ENCODE data around the gene FKBP7.
"Not testable (repeated sequence)": the region's sequence is repeated elsewhere in the genome, so short reads cannot be mapped to it uniquely, and the experiment has no call there.

FKBP7 gene

GRCh38 chr2:178448968-178449661 lies 29.3 kb downstream of the FKBP7 start:
- no peak for DNase-seq

DNA sequence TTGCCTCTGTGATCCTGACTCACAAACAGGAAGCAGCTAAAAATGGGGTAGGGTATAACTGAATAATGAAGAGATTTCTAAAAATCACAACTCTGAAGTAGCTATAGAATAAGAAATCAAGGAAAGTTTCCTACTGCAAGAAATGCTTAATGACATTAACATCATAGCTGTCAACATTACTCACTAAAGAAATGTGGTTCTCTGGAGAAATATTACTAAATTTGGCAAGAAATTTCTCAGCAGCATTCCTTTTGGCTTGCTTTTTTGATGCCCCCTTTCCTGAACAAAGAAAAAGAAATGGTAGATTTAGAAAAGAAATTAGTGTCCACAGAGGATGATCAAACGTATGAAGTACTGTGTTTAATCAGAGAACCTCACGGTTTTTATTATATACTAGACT lies 37.0 kb downstream of the FKBP7 start:
- DNase-seq, result no peak

- DNase-seq, result no peak
These were observed 41.7 kb downstream of the FKBP7 start for GRCh38 chr2:178436662-178437061.

GRCh38 chr2:178429336-178429735 lies 49.1 kb downstream of the FKBP7 start:
- no peak for DNase-seq

DNA sequence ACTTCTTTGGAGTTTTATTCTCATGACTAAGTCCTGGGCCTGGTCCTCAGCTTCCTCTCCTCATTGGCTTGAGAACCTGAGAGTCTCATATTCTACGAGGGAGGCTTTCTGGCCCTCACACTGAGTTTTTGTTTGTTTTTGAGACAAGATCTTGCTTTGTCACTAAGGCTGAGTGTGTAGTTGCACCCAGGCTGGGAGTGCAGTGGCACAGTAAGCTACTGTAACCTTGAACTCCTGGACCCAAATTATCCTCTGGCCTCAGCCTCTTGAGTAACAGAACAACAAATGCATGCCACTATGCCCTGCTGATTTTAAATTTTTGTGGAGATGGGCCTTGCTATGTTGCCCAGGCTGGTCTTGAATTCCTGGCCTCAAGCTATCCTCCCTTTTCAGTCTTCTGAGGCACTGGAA lies 50.0 kb downstream of the FKBP7 start:
- DNase-seq, result no peak

GRCh38 chr2:178427458-178427857 lies 50.9 kb downstream of the FKBP7 start:
- no peak for DNase-seq

DNA sequence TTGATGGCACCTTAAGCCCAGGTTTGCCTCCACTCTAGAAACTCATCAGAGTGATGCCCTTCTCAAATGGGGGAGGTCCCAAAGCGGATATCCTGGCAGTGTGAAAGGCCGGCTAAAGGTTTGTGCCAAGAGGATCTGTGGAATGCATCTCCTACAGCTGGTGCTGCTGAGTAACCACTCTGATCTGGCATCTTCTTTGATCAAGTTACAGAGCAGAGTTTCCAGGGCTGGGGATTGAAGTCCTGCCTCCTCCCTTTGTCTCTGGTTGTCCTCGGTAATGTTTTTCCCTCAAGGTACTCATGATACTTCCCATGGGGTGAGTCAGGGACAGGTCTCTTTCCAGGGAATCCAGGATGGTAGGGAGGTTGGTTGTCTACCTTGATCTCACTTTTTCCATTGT lies 52.0 kb downstream of the FKBP7 start:
- DNase-seq, result no peak

DNA sequence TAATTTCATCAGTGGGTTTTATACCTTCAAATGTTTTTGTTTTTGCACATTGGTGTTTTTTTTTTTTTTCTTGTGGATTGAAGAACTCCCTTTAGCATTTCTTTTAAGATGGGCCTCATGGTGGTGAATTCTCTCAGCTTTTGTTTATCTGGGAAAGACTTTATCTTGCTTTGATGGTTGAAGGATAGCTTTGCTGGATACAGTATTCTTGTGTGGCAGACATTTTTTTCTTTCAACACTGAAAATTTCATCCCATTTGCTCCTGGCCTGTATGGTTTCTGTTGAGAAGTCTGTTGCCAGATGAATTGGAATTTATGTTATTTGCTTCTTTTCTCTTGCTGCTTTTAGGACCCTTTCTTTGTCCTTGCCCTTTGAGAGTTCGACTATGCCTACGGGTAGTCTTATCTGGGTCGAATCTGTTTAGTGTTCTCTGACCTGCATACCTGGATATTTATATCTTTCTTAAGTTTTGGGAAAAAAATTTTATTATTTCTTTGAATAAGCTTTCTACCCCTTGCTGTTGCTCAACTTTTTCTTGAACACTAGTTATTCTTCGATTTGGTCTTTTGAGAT lies 53.1 kb downstream of the FKBP7 start:
- no peak for DNase-seq

DNA sequence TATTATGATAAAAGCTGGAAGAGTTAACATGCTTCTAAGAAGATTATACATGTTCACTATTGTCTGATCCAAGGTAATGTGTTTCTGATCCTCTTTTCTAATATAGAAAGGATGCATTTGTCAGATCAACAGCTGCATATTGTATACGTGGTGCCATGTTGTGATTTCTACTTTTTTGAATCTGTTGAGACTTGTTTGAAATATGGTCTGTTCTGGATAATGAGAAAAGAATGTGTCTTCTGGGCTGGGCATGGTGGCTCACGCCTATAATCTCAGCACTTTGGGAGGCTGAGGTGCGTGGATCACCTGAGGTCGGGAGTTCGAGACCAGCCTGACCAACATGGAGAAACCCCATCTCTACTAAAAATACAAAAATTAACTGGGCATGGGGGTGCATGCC lies 54.7 kb downstream of the FKBP7 start:
- DNase-seq, result not testable (repeated sequence)

DNA sequence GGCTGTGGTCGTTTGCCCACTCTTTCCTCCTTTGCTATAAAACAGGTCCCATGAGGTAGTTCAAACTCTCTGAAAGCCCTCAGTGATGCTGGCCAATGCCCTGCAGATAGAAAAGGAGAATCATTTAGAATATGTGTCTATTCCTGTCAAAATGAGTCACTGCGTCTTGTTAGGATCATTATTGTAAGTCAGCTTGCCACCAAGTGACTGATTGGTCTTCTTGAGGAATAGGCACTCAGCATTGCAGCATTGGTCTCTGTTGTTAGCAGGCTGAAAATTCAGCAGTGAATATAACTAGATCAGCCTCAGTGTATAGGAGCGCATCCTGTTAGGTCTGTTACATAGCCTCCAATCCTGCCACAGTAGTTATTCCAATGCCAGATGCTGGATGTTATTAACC lies 56.3 kb downstream of the FKBP7 start:
- no peak for DNase-seq

DNA sequence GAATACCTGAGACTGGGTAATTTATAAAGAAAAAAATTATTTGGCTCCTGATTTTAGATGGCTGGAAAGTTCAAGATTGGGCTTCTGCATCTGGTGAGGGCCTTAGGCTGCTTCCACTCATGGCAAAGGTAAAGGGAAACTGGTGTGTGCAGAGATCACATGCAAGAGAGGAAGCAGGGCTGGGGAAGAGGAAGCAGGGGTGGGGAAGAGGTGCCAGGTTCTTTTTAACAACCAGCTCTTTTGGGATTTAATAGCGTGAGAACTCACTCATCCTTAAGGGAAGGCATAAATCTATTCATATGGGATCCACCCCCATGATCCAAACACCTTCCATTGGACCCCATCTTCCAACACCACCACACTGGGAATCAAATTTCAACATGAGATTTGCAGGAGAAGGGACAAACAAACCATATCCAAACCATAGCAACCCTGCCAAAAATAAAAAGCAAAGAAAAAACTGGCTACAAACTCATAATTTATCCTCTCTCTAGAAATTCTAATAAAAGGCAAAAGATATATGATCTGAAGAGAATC lies 57.9 kb downstream of the FKBP7 start:
- DNase-seq, result no peak

- no peak for DNase-seq
These were observed 59.3 kb downstream of the FKBP7 start for GRCh38 chr2:178419123-178419522.

GRCh38 chr2:178418426-178418825 lies 60.0 kb downstream of the FKBP7 start:
- no peak for DNase-seq

DNA sequence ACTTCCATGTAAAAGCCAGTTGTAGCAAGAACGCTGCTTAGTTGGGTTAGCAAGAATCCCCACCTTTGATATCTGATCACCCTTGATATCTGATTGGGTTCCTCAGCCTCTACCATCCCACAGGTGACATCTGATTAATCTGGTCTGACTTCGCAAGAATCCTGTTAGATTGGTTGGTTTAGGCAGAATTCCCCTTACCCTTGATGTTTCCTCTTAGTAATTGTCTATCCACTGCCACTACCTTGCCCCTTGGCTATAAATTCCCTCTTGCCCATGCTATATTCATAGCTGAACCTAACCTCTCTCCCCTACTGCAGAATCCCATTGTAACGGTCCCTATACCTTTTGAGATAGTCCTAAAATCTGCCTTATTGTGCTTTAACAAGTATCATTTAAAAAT lies 60.5 kb downstream of the FKBP7 start:
- DNase-seq, result no peak

- no peak for DNase-seq
These were observed 62.4 kb downstream of the FKBP7 start for GRCh38 chr2:178415979-178416378.

GRCh38 chr2:178414266-178415247 lies 63.8 kb downstream of the FKBP7 start:
- peak; percentile 89 for DNase-seq

All from NCI-H446 treated with DMSO at 0.1 percent for 48 hours (cell line).